Raji (cell line): ENCODE measurements around the gene MYO1B.

Source experiments
- POLR2A ChIP-seq: IDR thresholded peaks from 2 replicates; pipeline ENCODE4 v1.6.1; 2011; ENCODE audit warnings: low read depth, low read length, control low read depth; ENCODE audit not compliant: insufficient read depth

Gene MYO1B

GRCh38 chr2:191266201-191266600 lies 21.0 kb downstream of the MYO1B start:
- TF ChIP-seq POLR2A = no peak

GRCh38 chr2:191268596-191268995 lies 23.4 kb downstream of the MYO1B start:
- no peak for TF ChIP-seq POLR2A

GRCh38 chr2:191270306-191271161 lies 25.3 kb downstream of the MYO1B start:
- no peak for TF ChIP-seq POLR2A

GRCh38 chr2:191272064-191272463 lies 26.9 kb downstream of the MYO1B start:
- no peak for TF ChIP-seq POLR2A

- TF ChIP-seq POLR2A = no peak
Observed at GRCh38 chr2:191274413-191274815, 29.2 kb downstream of the MYO1B start.

GRCh38 chr2:191276792-191277465 lies 31.7 kb downstream of the MYO1B start:
- TF ChIP-seq POLR2A = no peak

GRCh38 chr2:191280290-191280689 lies 35.1 kb downstream of the MYO1B start:
- TF ChIP-seq POLR2A = no peak

- no peak for TF ChIP-seq POLR2A
Observed at GRCh38 chr2:191280834-191281756, 35.9 kb downstream of the MYO1B start.

GRCh38 chr2:191285252-191285651 lies 40.0 kb downstream of the MYO1B start:
- TF ChIP-seq POLR2A = no peak

- no peak for TF ChIP-seq POLR2A
Observed at GRCh38 chr2:191287820-191288219, 42.6 kb downstream of the MYO1B start.

GRCh38 chr2:191289049-191289448 lies 43.8 kb downstream of the MYO1B start:
- TF ChIP-seq POLR2A = no peak

GRCh38 chr2:191291471-191291870 lies 46.3 kb downstream of the MYO1B start:
- TF ChIP-seq POLR2A = no peak

- no peak for TF ChIP-seq POLR2A
Observed at GRCh38 chr2:191292869-191293268, 47.7 kb downstream of the MYO1B start.

- no peak for TF ChIP-seq POLR2A
Observed at GRCh38 chr2:191295088-191295487, 49.9 kb downstream of the MYO1B start.
